CD4-positive, alpha-beta T cell treated with Interleukin-17A for 4 hours (primary cell): ENCODE results near the gene SLC13A4.
"Not testable (repeated sequence)": the region's sequence is repeated elsewhere in the genome, so short reads cannot be mapped to it uniquely, and the experiment has no call there.

Source experiments
- DNase-seq: peaks from one replicate; pipeline ENCODE4 v3.0.0-alpha.2; 2020; ENCODE audit warnings: mixed read lengths

SLC13A4 gene

GRCh38 chr7:135685306-135686084 lies 42.5 kb downstream of the SLC13A4 start:
- no peak for DNase-seq

GRCh38 chr7:135684699-135685098 lies 43.3 kb downstream of the SLC13A4 start:
- DNase-seq = no peak

GRCh38 chr7:135684136-135684535 lies 43.9 kb downstream of the SLC13A4 start:
- no peak for DNase-seq

- DNase-seq = no peak
Measured at GRCh38 chr7:135683609-135684008, 44.4 kb downstream of the SLC13A4 start.

GRCh38 chr7:135682191-135682590 lies 45.8 kb downstream of the SLC13A4 start:
- no peak for DNase-seq

- DNase-seq = no peak
Measured at GRCh38 chr7:135681762-135682161, 46.2 kb downstream of the SLC13A4 start.

GRCh38 chr7:135678612-135679575 lies 49.1 kb downstream of the SLC13A4 start:
- DNase-seq = no peak

- no peak for DNase-seq
Measured at GRCh38 chr7:135673360-135673706, 54.7 kb downstream of the SLC13A4 start.

GRCh38 chr7:135672560-135673359 lies 55.2 kb downstream of the SLC13A4 start:
- no peak for DNase-seq

GRCh38 chr7:135670179-135670578 lies 57.8 kb downstream of the SLC13A4 start:
- DNase-seq = no peak

GRCh38 chr7:135669774-135670173 lies 58.2 kb downstream of the SLC13A4 start:
- no peak for DNase-seq

- not testable (repeated sequence) for DNase-seq
Measured at GRCh38 chr7:135668852-135669395, 59.1 kb downstream of the SLC13A4 start.

- DNase-seq = not testable (repeated sequence)
Measured at GRCh38 chr7:135667626-135668025, 60.4 kb downstream of the SLC13A4 start.

- DNase-seq = no peak
Measured at GRCh38 chr7:135666846-135667245, 61.1 kb downstream of the SLC13A4 start.

- DNase-seq = no peak
Measured at GRCh38 chr7:135666156-135666555, 61.8 kb downstream of the SLC13A4 start.

- DNase-seq = no peak
Measured at GRCh38 chr7:135665042-135665441, 62.9 kb downstream of the SLC13A4 start.

- DNase-seq = no peak
Measured at GRCh38 chr7:135664046-135664589, 63.9 kb downstream of the SLC13A4 start.

- DNase-seq = peak; percentile 98
Measured at GRCh38 chr7:135662373-135663114, 65.4 kb downstream of the SLC13A4 start, which contains the start of gene STMP1. STMP1 (plus strand) TSS chr7:135662514.

- no peak for DNase-seq
Measured at GRCh38 chr7:135662123-135662372, 65.9 kb downstream of the SLC13A4 start.

GRCh38 chr7:135661311-135662122 lies 66.5 kb downstream of the SLC13A4 start:
- no peak for DNase-seq
